Central memory CD4-positive, alpha-beta T cell (primary cell): Measurements from ENCODE around the gene PLCB1.

Experiments
- DNase-seq: peaks from one replicate; pipeline ENCODE4 v3.0.0; 2022

The PLCB1 gene

DNA sequence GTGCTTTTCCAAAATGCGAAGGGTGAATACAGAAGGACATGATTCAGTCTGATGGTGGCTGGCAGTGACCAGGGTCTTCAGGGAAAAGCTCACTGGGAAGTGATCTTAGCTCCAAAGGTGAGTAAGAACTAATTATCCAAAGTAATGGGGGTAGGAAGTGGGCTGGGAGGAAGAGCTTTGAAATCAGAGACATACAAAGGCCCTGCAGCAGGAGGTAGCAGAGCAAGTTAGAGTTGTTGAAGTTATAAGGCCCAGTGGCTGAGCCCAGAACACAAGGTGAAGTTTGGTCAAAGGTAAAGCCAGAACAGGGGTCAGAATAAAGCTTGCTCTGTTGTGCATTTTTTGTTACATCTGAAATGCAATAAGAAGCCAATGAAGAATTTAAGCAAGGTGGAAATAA, 81.2 kb downstream of the PLCB1 start:
- DNase-seq, result no peak

DNA sequence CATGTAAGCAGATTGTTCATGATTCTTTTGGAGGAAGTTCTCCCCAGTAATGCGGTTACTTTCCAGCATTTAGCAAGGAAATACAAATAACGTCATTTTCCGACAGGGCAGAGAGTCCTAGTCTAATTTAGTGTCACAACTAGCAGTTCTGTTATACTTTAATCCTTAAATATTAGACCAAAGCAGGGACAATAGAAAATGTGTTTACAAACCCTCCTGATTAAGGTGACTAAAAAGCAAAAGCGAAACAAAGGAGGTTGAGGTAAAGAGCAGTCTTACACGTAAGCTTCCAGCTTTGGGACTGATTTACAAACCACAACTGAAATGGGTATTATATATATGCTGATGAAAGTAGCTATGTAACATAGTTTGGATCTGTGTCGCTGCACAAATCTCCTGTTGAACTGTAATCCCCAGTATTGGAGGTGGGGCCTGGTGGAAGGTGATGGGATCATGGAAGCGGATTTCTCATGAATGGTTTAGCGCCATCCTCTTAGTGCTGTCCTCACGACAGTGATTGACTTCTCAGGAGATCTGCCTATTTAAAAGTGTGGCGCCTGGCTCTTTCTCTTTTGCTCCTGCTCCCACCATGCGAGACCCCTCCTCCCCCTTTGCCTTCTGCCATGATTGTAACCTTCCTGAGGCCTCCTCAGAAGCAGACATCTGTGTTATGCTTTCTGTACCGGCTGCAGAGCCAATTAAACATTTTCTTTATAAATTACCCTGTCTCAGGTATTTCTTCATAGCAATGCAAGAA, 81.9 kb downstream of the PLCB1 start:
- peak; percentile 14 for DNase-seq

DNA sequence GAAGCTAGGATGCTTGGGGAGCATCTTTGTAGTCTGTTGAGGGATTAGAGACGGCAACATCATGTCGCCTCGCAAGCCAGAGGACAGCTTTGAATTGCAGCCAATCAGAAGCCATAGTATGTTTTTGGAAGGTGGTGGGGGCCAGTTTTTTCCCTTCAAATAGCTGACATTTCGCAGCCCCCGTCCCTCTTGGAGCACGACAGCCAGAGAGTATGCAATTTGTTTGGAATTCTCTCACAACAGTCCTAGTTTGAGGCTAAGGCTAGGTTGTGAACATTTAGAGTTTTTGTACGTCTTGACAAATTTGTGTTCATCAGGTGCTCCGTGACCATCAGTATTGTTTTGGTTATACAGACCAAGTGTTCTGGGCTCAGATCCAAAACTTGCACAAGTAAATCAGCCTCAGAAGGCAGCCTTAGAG, 83.3 kb downstream of the PLCB1 start:
- DNase-seq, result no peak

DNA sequence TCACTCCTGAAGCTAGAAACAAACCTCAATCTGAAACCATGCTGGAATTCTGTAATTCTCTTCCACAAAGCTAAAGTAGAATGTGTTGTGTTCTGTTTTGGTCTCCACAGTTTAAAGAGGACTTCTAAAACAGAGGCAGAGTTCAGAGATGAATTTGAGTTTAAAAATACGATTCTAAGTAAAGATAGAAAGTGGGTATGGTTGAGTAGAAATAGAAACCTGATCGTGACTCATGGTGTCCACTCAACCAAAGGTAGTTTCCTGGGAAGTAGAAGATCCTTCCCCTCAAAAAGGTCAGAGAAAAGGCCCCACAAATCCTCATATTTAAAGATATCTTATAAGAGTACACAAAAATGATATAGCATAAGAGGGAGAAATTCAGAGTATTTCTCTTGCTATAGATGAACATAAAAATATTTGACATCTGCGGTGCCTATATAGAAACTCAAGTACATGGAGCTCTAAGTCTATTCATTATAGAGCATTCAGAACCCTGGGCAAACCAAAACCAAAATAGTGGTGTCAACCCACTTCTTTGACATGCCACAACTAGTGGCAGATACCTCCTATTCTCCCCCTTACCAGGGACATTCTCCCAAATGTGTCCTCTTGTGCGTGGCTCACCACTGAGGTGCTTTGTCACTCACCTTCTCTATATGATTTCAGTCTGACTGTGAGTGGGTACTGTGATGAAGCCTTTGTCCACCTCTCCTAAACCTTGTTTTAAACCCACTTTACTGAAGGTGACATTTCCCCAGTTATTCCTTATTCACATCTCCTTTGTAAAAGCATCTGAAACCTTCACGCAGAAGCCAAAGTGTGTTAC, 84.5 kb downstream of the PLCB1 start:
- no peak for DNase-seq

DNA sequence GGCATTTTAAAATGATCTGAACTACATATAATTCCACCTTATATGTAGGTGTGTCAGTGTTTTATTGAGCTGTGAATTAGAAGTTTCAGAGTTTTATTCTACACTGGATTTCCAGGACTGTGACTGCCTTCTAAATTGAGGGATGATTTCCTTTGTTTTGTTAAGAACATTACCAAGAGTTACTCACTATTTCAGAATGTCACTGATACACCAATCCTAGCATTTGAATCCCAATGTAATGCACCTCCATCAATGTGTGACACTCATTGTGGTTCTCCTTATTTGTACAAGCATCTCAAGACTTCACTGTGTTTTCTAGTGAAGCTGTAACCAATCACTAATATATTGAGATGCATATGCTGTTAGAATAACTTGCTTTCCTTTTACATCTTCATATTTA, 86.8 kb downstream of the PLCB1 start:
- no peak for DNase-seq

GRCh38 chr20:8219403-8219802, 87.3 kb downstream of the PLCB1 start:
- DNase-seq, result no peak

DNA sequence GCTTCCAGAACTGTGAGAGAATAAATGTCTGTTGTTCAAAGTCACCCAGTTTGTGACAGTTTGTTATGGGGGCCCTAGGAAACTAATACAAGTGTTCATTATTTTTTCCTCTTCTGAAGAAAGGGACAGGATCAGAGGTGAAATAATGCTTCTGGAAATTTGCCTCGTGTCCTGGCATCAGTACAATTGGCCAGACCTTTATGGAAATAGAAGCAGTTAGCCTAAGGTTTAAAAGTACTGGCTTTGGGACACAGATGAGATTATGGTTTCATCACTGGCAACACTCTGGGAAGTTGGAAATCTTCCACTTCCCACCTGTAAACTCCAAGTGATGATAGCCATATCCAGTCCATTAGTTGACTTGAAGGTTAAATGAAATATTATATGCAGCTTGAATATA, 88.7 kb downstream of the PLCB1 start:
- no peak for DNase-seq

GRCh38 chr20:8221887-8222419, 89.9 kb downstream of the PLCB1 start:
- no peak for DNase-seq

DNA sequence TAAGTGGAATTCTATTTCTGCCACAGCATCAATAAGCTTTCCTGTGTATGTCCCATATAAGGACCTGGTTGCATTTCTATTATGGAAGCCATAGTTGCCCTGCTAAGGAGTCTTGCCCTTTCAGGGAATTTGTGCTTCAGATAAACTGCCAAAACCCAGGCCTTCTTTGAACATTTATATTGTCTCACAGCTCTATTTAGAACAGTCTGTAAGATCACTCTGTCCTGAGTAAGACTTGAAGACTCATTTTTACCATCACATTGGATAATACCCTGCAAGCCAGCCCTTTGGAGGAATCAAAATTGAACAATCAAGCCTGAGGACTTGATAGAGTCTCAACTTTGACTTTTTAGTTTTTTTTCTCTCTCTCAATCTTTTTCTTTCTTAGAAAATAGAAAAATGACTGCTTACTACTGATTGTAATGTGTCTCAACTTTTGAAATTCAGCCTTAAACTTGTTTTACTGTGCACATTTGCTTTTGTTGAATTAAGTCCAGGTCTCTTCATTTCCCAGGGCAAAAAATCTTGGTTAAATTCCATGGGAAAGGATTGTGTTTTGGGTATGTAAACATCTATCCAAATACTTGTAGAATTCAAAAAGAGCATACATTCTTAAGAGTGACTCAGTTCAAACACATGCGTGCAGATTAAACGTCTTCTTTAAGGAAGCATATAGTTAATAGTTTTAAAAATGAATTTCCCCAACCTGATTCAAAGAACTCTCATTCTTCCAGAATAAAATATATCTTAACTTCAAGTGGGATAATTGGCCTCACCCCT, 91.2 kb downstream of the PLCB1 start:
- no peak for DNase-seq

- DNase-seq, result no peak
Measured at GRCh38 chr20:8225658-8226057, 93.6 kb downstream of the PLCB1 start.

DNA sequence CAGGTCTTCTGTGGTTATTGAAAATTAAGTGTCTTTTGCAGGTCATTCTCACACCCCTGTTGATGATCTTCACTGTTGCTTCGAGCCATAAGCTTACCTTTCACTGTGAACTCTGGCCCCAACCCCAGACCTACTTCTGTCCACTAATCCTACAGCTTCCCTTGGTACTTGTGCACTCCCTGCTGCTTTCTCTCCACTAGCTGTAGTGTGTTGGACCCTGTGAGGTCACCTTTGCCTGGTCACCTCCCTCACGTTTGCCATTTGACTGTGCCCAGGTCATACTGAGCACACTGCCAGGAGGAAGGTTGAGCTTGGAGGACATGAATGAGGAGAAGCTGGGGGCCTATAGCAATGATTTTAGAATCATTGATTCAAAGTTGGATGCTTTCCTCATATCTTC, 94.0 kb downstream of the PLCB1 start:
- no peak for DNase-seq

GRCh38 chr20:8227293-8227692, 95.2 kb downstream of the PLCB1 start:
- DNase-seq, result no peak

- DNase-seq, result no peak
Measured at GRCh38 chr20:8228315-8228714, 96.2 kb downstream of the PLCB1 start.

GRCh38 chr20:8229090-8229489, 97.0 kb downstream of the PLCB1 start:
- no peak for DNase-seq

- no peak for DNase-seq
Measured at GRCh38 chr20:8231038-8231437, 99.0 kb downstream of the PLCB1 start.

GRCh38 chr20:8232332-8232731, 100.3 kb downstream of the PLCB1 start:
- DNase-seq, result no peak

GRCh38 chr20:8234580-8234979, 102.5 kb downstream of the PLCB1 start:
- DNase-seq, result no peak

GRCh38 chr20:8242066-8242465, 110.0 kb downstream of the PLCB1 start:
- no peak for DNase-seq

GRCh38 chr20:8242827-8243724, 111.0 kb downstream of the PLCB1 start:
- DNase-seq, result no peak

DNA sequence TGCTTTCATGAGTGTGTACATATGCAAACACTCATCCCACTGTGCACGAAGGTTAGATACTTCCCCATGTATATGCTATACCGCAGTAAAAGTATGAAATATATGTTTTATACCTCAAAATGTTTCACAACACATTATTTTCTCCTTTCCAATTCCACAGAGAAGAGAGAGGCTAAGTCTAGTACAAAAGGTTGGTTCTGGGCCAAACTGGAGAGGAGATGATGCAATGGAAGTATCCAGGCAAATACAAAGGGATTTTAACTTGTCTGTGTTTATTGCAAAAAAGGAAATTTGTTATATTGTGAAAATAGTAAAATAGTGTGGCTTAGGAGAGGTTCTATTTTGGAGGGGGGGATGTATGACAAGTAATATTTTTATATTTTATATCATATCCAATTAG, 112.6 kb downstream of the PLCB1 start:
- no peak for DNase-seq

DNA sequence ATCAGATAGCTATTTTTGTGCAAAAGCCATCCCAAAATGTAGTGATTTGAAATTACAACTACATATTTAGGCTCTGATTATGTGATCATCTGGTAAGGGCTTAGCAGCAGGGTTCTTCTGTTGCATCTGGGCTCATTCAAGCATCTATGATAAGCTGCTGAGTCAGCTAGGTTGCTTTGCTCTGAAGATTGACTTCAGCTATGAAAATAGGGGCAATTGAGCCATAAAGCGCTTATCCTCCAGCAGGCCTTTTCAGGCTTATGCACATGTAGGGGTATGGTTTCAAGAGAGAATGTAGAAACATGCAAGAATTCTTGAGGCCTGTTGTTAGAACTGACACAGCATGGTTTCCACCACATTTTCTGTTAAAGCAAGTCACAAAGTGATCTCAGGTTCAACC, 114.1 kb downstream of the PLCB1 start:
- no peak for DNase-seq

DNA sequence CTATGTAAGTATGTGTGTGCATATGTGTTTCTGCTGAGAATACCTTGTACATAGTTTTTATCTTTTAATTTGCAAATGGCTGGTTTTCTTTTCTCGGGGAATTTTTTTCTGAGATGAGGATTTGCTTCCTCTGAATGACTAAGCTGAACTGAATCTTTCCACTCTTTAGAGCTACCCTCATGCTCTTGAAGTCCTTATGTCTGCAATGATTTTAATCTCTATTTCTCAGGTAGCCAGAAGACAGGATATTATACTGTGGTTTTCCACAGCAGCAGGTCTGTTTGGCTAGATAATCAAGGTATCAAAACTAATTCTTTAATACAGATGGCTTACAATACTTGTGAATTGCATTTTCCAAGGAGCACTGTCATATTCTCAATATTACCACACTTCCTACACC, 114.7 kb downstream of the PLCB1 start:
- no peak for DNase-seq
